SH-SY5Y (cell line): ENCODE results near the gene FKBP6.

Experiments used
- GATA2 ChIP-seq: IDR thresholded peaks from 2 replicates; pipeline ENCODE4 v1.6.1; 2011; ENCODE audit warnings: mild to moderate bottlenecking, low read depth, low read length
- GATA3 ChIP-seq: IDR thresholded peaks from 2 replicates; pipeline ENCODE4 v1.6.1; 2011; ENCODE audit warnings: low read depth, mild to moderate bottlenecking, low read length, moderate library complexity

DNA sequence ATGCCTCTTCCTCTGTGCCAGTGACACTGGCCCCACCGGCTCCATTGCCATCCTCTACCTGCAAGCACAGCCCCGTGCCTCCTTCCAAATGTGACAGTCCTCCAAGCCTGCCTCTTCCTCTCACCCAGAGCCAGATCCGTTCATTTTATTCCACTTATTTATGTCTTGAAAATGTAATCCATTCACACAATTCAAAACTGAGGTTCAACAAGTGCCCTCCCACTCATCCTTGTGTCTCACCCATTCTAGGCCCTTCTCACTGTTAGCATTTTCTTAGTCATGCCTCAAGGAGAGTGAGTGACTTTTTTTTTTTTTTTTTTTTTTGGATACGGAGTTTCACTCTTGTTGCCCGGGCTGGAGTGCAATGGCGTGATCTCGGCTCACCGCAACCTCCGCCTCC lies 41.7 kb downstream of the FKBP6 start:
- TF ChIP-seq GATA2: no peak
- no peak for TF ChIP-seq GATA3
